ENCODE measurements around the gene RNU7-1. TPM values are rescaled to one million over a fixed set of nuclear protein-coding genes. Genes with fewer than 3 reads are reported as not detected.

Gene RNU7-1
- not detected for total RNA-seq

DNA sequence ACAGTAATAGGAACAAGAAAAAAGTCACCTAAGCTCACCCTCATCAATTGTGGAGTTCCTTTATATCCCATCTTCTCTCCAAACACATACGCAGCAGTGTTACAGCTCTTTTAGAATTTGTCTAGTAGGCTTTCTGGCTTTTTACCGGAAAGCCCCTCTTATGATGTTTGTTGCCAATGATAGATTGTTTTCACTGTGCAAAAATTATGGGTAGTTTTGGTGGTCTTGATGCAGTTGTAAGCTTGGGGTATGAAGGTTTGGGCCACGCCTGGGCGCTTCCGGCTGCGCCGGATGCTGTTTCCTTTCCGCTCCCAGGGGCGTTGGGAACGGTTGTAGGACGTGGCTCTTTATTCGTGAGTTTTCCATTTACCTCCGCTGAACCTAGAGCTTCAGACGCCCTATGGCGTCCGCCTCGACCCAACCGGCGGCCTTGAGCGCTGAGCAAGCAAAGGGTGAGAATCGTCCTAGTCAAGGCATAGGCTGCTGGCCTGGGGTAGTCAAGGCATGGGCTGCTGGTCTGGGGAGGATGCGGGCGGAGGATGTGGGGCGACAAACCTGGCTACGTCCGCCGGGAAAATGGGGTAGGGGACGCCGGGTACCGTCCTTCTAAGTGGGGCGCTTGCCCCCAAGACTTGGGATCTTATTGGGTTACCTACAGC, at the start of gene RNU7-1, which contains the start of gene C12orf57:
Gene RNU7-1 (plus strand): TSS at position 95 of the 659 bp plus-strand sequence.
Gene C12orf57 (plus strand): TSS at position 301 of the 659 bp plus-strand sequence. CDS start 100 bp downstream, at position 401.
- DNase-seq (ENCODE audit: low spot score) (no peak), ATAC-seq (ENCODE audit: low FRiP score) (peak; percentile 51)
- TF ChIP-seq, protein P1, sequence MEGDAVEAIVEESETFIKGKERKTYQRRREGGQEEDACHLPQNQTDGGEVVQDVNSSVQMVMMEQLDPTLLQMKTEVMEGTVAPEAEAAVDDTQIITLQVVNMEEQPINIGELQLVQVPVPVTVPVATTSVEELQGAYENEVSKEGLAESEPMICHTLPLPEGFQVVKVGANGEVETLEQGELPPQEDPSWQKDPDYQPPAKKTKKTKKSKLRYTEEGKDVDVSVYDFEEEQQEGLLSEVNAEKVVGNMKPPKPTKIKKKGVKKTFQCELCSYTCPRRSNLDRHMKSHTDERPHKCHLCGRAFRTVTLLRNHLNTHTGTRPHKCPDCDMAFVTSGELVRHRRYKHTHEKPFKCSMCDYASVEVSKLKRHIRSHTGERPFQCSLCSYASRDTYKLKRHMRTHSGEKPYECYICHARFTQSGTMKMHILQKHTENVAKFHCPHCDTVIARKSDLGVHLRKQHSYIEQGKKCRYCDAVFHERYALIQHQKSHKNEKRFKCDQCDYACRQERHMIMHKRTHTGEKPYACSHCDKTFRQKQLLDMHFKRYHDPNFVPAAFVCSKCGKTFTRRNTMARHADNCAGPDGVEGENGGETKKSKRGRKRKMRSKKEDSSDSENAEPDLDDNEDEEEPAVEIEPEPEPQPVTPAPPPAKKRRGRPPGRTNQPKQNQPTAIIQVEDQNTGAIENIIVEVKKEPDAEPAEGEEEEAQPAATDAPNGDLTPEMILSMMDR (IDR thresholded peaks at IDR 0.05): no peak

GRCh38 chr12:6894321-6894720, 49.3 kb upstream of the RNU7-1 start:
- DNase-seq (ENCODE audit: low spot score): no peak
- TF ChIP-seq, protein P1 (IDR thresholded peaks at IDR 0.05): no peak
- no peak for ATAC-seq (ENCODE audit: low FRiP score)

DNA sequence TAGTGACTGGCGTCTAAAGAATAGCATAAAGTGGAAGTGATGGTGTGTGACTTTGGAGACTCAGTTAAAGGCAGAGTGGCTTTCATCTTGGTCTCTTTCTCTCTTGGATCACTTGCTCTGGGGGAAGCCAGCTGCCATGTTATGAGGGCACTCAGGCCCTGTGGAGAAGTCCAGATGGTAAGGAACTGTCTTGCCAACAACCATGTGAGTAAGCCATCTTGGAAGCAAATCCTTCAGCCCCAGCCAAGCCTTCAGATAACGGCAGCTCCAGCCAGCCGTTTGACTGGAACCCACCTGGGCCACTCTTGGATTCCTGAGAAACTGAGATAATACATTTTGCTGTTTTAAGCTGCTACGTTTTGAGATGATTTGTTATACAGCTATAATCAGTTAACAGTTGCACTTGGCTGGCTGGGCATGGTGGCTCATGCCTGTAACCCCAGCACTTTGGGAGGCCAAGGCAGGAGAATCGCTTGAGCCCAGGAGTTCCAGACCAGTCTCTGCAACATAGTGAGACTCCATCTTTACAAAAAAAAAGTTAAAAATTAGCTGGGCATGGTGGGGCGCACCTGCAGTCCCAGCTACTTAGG, 46.7 kb upstream of the RNU7-1 start:
- DNase-seq (ENCODE audit: low spot score) (no peak), ATAC-seq (ENCODE audit: low FRiP score) (no peak)
- TF ChIP-seq, protein P1 (IDR thresholded peaks at IDR 0.05): no peak

- DNase-seq (ENCODE audit: low spot score) (no peak), ATAC-seq (ENCODE audit: low FRiP score) (no peak)
- TF ChIP-seq, protein P1 (IDR thresholded peaks at IDR 0.05): no peak
Observed at GRCh38 chr12:6899427-6899826, 44.2 kb upstream of the RNU7-1 start.

- TF ChIP-seq, protein P1 (IDR thresholded peaks at IDR 0.05): no peak
- ATAC-seq (ENCODE audit: low FRiP score) (no peak), DNase-seq (ENCODE audit: low spot score) (no peak)
Observed at GRCh38 chr12:6899837-6900519, 43.6 kb upstream of the RNU7-1 start.

DNA sequence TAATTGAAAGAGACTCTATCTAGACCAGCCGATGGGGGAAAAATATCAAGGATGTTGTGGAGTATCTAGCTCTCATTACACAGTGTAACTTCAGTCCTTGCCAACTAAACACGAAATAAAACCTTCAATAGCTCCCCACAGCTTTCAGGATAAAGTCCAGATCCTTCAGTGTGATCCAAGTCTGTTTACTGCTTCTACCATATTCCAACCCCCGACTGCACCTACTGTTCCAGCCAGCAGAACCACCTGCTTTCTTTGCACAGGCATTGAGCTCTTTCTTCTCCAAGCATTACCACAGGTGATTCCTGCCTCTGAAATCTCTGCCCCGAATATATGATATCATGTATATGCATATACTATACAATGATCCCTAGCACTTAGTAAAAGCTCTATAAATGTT, 41.2 kb upstream of the RNU7-1 start:
- DNase-seq (ENCODE audit: low spot score): no peak
- no peak for ATAC-seq (ENCODE audit: low FRiP score)
- TF ChIP-seq, protein P1 (IDR thresholded peaks at IDR 0.05): no peak
